ENCODE results near the gene F2RL1. TPM values are rescaled to one million over a fixed set of nuclear protein-coding genes. Genes with fewer than 3 reads are reported as not detected.

The F2RL1 gene
- polyA plus RNA-seq, 1 experiment, result 0.16 TPM

DNA sequence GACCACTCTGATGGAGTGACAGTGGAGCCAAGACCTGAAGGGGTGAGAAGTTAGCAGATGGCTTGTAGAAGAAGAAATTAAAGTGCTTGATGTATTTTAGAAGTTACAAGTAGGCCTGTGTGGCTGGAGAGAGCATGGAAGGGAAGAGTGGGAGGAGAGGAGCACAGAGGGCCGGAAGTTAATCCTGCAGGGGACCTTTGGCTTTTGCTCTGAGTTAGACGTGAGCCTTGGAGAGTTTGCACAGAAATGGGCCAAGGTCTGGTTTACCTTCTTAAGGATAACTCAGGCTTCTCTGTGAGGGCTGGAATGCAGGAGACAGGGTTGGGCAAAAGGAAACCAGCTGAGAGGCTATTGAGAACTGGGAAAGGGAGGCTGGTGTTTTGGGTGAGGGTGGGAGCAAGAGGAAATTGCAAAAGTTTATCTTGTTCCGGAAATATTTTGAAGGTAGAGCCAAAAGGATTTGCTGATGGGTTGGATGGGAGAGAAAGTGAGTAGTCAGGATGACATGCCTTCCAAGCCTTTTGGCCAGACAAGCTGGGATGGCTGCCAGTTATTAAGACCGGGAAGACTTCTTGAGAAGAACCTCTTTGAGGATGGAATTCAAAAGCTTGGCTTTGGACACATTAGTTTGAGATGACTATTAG lies 17.5 kb upstream of the F2RL1 start:
- DNase-seq (ENCODE audit: low read depth), result no peak
- CTCF ChIA-PET, result no interaction called here
- H3K27me3 ChIP-seq (ENCODE audit: control insufficient read depth, insufficient read depth, low read length), result peaks cover 2% of the 10 kb centered on the region
- POLR2A ChIA-PET, result no interaction called here
- no peak for TF ChIP-seq CTCF (IDR thresholded peaks at IDR 0.05; ENCODE audit: insufficient read depth, low read depth, low read length)
- H3K4me3 ChIP-seq (ENCODE audit: low read depth, low read length), result no peak overlapping the region
- H3K36me3 ChIP-seq (ENCODE audit: control insufficient read depth, insufficient read depth, low read length), result no peaks in the 10 kb centered on the region

DNA sequence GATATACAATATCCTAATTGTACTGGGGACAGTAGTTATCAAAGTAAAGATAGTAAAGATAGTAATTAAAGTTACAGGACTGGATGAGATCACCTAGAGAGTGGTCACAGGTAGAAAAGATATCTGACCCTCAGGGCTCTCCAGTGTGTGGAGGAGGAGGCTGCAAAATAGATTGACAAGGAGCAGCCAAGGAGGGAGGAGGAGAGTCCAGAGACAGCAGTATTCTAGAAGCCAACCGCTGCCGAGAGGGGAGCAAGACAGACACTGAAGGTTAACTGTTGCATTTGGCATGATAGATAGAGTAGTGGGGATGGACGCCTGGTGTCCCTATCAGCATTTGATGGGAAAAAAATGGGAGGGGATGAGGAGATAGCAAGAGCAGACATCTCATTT lies 17.0 kb upstream of the F2RL1 start:
- H3K36me3 ChIP-seq (ENCODE audit: control insufficient read depth, insufficient read depth, low read length), result no peaks in the 10 kb centered on the region
- POLR2A ChIA-PET, result no interaction called here
- no peak overlapping the region for H3K4me3 ChIP-seq (ENCODE audit: low read depth, low read length)
- no peak for DNase-seq (ENCODE audit: low read depth)
- CTCF ChIA-PET, result interaction anchor here (0.6 kb wide), 1 partner anchor 46 kb away, joined by 4 read pairs; no protein-coding TSS in a partner anchor
- TF ChIP-seq CTCF (IDR thresholded peaks at IDR 0.05; ENCODE audit: insufficient read depth, low read depth, low read length), result no peak
- peaks cover 2% of the 10 kb centered on the region for H3K27me3 ChIP-seq (ENCODE audit: control insufficient read depth, insufficient read depth, low read length)

DNA sequence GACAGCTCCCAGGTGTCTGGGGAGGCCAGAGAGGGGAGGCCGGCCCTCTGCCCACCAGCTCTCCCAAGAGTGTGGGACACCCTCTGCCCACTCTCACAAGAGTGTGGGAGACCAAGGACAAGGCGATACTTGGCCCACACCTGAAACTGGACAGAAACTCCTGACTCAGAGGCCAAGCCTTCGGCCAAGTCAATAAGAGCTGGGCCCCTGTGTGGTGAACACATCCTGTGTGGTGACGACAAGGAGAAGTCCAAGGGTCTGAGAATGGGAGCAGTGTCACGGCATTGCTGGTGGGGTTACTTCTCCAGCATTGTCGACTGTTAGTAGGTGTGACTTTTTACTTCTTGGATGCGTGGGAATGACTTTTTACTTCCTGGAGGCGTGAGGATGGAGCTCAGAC lies 14.6 kb upstream of the F2RL1 start:
- no peak overlapping the region for H3K4me3 ChIP-seq (ENCODE audit: low read depth, low read length)
- POLR2A ChIA-PET, result no interaction called here

GRCh38 chr5:76805821-76806505 lies 12.9 kb upstream of the F2RL1 start:
- peaks cover 2% of the 10 kb centered on the region for H3K27me3 ChIP-seq (ENCODE audit: control insufficient read depth, insufficient read depth, low read length)
- H3K36me3 ChIP-seq (ENCODE audit: control insufficient read depth, insufficient read depth, low read length), result no peaks in the 10 kb centered on the region
- CTCF ChIA-PET, result interaction anchor here (1.1 to 3.6 kb wide), 3 partner anchors 9 to 31 kb away, joined by 3 to 15 read pairs (median 4); no protein-coding TSS in a partner anchor
- POLR2A ChIA-PET, result interaction anchor here (0.6 kb wide), 1 partner anchor 30 kb away, joined by 14 read pairs; no protein-coding TSS in a partner anchor
- peak; percentile 87 for DNase-seq (ENCODE audit: low read depth)
- TF ChIP-seq CTCF (IDR thresholded peaks at IDR 0.05; ENCODE audit: insufficient read depth, low read depth, low read length), result no peak
- no peak overlapping the region for H3K4me3 ChIP-seq (ENCODE audit: low read depth, low read length)

More for the DNA sequence above, 14.6 kb upstream of the F2RL1 start:
- no peak for DNase-seq (ENCODE audit: low read depth)
- no peak for TF ChIP-seq CTCF (IDR thresholded peaks at IDR 0.05; ENCODE audit: insufficient read depth, low read depth, low read length)
- CTCF ChIA-PET, result interaction anchor here (3.6 kb wide), 1 partner anchor 30 kb away, joined by 15 read pairs; no protein-coding TSS in a partner anchor
- Histone ChIP-seq H3K27me3 (ENCODE audit: control insufficient read depth, insufficient read depth, low read length) (peaks cover 2% of the 10 kb centered on the region), H3K36me3 (ENCODE audit: control insufficient read depth, insufficient read depth, low read length) (no peaks in the 10 kb centered on the region)

- H3K36me3 ChIP-seq (ENCODE audit: control insufficient read depth, insufficient read depth, low read length), result no peaks in the 10 kb centered on the region
- ChIA-PET CTCF (interaction anchor here (0.7 to 3.6 kb wide), 3 partner anchors 10 to 33 kb away, joined by 4 to 15 read pairs (median 4); no protein-coding TSS in a partner anchor), POLR2A (interaction anchor here (0.6 kb wide), 1 partner anchor 155 kb away, joined by 15 read pairs; no protein-coding TSS in a partner anchor)
- no peak overlapping the region for H3K4me3 ChIP-seq (ENCODE audit: low read depth, low read length)
- DNase-seq (ENCODE audit: low read depth), result no peak
- TF ChIP-seq CTCF (IDR thresholded peaks at IDR 0.05; ENCODE audit: insufficient read depth, low read depth, low read length), result no peak
- H3K27me3 ChIP-seq (ENCODE audit: control insufficient read depth, insufficient read depth, low read length), result peaks cover 2% of the 10 kb centered on the region; the same call in 1 of the 2 replicates
Observed at GRCh38 chr5:76807296-76807695, 11.5 kb upstream of the F2RL1 start.
